Astrocyte (in vitro differentiated cells and primary cell): Measurements from ENCODE around the gene HSPE1.

Experiments used
- EZH2 ChIP-seq: IDR thresholded peaks from 2 replicates; pipeline ENCODE4 v1.6.1; 2012; ENCODE audit warnings: mild to moderate bottlenecking, low read length, inconsistent platforms; ENCODE audit not compliant: insufficient read depth
- TF ChIP-seq, protein P1 (sequence below): IDR thresholded peaks from 2 replicates; pipeline ENCODE4 v1.5.1; 2011; ENCODE audit warnings: low read depth, mild to moderate bottlenecking, inconsistent platforms, low read length, moderate library complexity; ENCODE audit not compliant: insufficient read depth

DNA sequence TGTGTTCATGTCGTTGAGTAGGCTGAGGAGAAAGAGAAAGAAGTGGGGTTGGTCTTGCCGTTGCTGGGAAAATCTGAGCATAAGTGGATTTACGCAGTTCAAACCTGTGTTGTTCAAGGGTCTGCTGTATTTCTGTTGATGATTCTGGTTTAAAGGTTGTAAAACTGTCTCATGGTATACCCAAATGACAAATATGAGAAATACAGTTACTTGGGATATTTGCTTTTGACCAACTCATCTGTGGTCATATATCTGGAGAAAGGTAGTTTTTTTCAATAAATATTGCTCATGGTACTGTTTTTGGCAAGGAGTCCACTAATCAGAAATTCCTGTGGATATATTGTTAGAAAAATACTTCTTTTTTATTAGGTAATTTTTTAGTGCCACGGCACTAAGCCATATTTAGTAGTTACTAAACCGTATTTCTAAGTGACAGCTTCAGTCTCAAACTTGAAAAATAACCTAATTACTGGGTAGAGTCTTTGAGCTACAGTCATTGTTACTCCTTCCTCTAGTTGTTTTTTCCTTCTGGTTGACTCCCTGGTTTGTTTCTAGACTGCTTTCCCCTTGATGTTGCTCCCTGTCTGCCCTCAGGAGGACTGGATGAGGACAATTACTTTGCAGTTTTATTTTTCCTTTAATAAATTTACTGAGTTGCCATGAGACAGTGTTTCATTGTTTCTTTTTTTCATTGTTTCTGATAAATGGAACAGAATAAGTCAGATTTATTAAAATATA is 47.2 kb downstream of the HSPE1 start:
- TF ChIP-seq, protein P1, sequence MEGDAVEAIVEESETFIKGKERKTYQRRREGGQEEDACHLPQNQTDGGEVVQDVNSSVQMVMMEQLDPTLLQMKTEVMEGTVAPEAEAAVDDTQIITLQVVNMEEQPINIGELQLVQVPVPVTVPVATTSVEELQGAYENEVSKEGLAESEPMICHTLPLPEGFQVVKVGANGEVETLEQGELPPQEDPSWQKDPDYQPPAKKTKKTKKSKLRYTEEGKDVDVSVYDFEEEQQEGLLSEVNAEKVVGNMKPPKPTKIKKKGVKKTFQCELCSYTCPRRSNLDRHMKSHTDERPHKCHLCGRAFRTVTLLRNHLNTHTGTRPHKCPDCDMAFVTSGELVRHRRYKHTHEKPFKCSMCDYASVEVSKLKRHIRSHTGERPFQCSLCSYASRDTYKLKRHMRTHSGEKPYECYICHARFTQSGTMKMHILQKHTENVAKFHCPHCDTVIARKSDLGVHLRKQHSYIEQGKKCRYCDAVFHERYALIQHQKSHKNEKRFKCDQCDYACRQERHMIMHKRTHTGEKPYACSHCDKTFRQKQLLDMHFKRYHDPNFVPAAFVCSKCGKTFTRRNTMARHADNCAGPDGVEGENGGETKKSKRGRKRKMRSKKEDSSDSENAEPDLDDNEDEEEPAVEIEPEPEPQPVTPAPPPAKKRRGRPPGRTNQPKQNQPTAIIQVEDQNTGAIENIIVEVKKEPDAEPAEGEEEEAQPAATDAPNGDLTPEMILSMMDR = no peak
- TF ChIP-seq EZH2 = no peak
